Measurements from ENCODE around the gene FAM53B.

DNA sequence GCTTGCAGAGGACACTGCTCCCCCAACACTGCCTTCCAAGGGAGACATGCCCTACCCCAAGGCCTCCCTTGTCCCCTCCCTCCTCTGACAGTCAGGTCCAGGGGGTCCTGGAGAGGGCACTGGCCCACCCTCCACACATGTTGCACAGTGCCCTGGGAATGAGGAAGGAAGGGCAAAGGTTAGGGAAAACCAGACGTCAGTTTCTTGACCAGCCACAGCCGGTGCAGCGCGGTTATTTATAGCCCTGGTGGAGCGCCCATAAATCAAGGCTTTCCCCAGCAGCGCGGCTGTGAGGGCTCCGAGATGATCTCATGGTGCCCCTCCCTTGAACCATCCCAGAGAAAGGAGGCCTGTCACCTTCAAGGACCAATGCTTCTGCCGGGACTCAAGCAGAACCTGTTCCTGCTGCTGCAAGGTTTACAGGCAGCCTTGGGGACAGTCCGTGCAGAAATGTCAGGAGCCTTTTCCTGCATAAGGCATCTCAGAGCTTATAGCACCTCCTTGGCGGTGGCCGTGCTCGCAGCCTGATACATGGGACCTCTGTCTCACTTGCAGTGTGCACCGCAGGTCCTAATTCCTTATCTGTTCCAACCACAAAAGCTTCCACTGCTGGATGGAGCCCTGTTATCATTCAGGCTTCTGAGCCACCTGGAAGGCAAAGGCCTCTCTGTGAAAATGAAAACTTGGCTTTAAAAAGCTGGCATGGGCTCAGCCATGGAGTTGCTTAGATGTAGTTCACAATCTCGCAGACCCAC, 155.3 kb downstream of the FAM53B start:
- TF ChIP-seq, protein P1, sequence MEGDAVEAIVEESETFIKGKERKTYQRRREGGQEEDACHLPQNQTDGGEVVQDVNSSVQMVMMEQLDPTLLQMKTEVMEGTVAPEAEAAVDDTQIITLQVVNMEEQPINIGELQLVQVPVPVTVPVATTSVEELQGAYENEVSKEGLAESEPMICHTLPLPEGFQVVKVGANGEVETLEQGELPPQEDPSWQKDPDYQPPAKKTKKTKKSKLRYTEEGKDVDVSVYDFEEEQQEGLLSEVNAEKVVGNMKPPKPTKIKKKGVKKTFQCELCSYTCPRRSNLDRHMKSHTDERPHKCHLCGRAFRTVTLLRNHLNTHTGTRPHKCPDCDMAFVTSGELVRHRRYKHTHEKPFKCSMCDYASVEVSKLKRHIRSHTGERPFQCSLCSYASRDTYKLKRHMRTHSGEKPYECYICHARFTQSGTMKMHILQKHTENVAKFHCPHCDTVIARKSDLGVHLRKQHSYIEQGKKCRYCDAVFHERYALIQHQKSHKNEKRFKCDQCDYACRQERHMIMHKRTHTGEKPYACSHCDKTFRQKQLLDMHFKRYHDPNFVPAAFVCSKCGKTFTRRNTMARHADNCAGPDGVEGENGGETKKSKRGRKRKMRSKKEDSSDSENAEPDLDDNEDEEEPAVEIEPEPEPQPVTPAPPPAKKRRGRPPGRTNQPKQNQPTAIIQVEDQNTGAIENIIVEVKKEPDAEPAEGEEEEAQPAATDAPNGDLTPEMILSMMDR (conservative IDR thresholded peaks at IDR 0.05; ENCODE audit: low read depth, low read length): no peak
- no peak for TF ChIP-seq EZH2 (IDR thresholded peaks at IDR 0.05; ENCODE audit: borderline replicate concordance, low read depth, low read length, poor library complexity, severe bottlenecking)

Data from A673 (cell line).